Measurements from ENCODE around the gene MBNL2.

DNA sequence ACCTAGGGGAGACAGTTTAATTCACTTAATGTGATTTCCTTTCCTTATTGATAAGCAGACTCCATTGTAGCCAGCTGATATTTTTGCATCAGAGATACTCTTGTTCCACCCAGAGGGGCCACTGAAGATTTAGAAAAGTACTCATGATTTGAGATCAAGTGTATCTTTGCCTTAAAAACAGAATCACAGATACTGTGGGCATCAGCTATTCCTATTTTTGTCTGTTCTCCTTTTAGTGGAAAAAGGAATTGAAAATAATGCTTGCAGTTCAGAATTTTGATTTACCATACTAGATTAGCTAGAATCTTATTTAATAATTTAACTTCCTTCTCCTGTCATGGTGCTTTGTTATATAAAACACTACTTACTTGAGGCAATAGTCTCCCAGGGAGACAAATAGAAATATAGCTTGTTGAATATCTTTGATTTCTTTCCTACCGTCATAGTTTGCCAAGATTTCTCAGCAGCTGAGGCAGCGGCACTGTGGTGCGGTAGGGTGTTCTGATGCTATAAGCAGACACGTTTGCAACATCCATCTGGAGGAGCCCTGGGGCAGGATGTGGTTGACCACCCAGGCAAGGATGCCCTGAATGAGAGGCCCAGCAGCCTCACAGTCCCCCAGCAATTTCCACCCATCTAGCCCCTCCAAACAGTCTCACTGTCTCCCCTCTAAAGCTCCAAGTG is 164.8 kb downstream of the MBNL2 start:
- TF ChIP-seq, protein P1, sequence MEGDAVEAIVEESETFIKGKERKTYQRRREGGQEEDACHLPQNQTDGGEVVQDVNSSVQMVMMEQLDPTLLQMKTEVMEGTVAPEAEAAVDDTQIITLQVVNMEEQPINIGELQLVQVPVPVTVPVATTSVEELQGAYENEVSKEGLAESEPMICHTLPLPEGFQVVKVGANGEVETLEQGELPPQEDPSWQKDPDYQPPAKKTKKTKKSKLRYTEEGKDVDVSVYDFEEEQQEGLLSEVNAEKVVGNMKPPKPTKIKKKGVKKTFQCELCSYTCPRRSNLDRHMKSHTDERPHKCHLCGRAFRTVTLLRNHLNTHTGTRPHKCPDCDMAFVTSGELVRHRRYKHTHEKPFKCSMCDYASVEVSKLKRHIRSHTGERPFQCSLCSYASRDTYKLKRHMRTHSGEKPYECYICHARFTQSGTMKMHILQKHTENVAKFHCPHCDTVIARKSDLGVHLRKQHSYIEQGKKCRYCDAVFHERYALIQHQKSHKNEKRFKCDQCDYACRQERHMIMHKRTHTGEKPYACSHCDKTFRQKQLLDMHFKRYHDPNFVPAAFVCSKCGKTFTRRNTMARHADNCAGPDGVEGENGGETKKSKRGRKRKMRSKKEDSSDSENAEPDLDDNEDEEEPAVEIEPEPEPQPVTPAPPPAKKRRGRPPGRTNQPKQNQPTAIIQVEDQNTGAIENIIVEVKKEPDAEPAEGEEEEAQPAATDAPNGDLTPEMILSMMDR (conservative IDR thresholded peaks at IDR 0.05; ENCODE audit: low read depth, low read length), result no peak
- TF ChIP-seq EZH2 (IDR thresholded peaks at IDR 0.05; ENCODE audit: low read length, unreplicated experiment), result no peak

Measured in PC-3 (cell line).